Stimulated activated CD8-positive, alpha-beta memory T cell treated with anti-CD3 and anti-CD28 coated beads, Interleukin-12 subunit alpha, Interleukin-12 subunit beta, amount 100 ng/mL, for 4 hours (primary cell): Measurements from ENCODE around the gene TM4SF20.
"Not testable (repeated sequence)": the region's sequence is repeated elsewhere in the genome, so short reads cannot be mapped to it uniquely, and the experiment has no call there.

Experiments used
- DNase-seq: peaks from one replicate; pipeline ENCODE4 v3.0.0-alpha.2; 2020; ENCODE audit warnings: low read depth

TM4SF20 gene

GRCh38 chr2:227398684-227399670, 19.9 kb upstream of the TM4SF20 start:
- DNase-seq: no peak

- DNase-seq: no peak
These were observed 18.5 kb upstream of the TM4SF20 start for GRCh38 chr2:227397562-227397961.

DNA sequence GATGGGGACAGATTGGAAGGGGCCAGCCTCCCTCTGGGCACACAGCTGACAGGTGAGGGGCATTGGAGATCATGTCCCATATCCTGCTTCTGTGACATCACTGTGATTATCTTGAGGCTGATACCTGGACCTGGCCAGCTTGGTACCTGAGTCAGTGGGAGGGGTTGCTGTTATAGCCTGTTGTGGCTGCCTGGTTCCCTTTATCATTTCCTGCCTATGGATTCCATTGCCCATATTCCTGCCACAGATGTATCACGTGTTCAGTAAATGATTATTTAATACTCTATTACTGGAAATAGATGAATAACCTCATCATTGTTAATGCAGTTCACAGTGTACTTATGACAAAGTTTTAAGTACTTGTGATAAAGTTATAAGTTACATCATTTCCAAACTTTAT, 16.4 kb upstream of the TM4SF20 start:
- DNase-seq: no peak

GRCh38 chr2:227394401-227394800, 15.3 kb upstream of the TM4SF20 start:
- no peak for DNase-seq

- no peak for DNase-seq
These were observed 11.6 kb upstream of the TM4SF20 start for GRCh38 chr2:227390468-227391256.

DNA sequence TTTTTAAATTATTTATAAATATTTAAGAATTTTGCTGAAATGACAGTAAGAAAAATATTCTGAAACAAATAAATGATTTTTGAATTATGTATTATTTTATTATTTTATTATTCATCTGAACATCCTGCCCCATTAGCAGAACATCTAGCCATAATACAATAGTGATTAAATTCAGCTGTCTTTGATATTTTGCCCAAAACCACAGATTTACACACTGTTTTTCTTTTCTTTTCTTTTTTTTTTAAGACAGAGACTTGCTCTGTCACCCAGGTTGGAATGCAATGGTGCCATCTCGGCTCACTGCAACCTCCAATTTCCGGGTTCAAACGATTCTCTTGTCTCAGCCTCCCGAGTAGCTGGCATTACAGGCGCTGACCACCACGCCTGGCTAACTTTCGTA, 10.6 kb upstream of the TM4SF20 start:
- no peak for DNase-seq

- DNase-seq: no peak
These were observed 10.1 kb upstream of the TM4SF20 start for GRCh38 chr2:227389231-227389630.

- DNase-seq: no peak
These were observed 9.5 kb upstream of the TM4SF20 start for GRCh38 chr2:227388537-227389011.

GRCh38 chr2:227387583-227387982, 8.5 kb upstream of the TM4SF20 start, which contains the start of gene SCYGR1:
Gene SCYGR1, minus strand, starts transcription at chr2:227387949. Its CDS starts 0 bp downstream, at chr2:227387949.
- not testable (repeated sequence) for DNase-seq

DNA sequence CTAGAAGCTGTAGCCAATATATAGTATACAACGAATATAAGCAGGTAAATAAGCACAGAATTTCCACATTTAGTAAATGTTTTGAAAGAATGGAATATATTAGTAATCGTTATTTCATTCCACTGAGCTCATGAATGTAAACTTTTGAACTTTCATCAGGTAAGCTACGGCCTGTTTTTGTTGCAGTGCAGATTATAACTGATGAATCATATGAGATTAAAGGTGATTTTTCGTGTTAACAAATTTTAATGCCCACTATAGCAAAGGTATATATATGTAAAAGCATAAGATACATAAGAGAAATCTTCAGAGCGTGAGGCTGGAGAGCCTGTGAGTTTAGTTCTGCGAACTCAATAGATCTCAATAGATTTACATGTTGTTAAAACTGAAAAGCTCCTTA, 7.5 kb upstream of the TM4SF20 start:
- no peak for DNase-seq

GRCh38 chr2:227383686-227384085, 4.6 kb upstream of the TM4SF20 start:
- no peak for DNase-seq

- DNase-seq: not testable (repeated sequence)
These were observed 3.2 kb upstream of the TM4SF20 start for GRCh38 chr2:227382241-227382835.

DNA sequence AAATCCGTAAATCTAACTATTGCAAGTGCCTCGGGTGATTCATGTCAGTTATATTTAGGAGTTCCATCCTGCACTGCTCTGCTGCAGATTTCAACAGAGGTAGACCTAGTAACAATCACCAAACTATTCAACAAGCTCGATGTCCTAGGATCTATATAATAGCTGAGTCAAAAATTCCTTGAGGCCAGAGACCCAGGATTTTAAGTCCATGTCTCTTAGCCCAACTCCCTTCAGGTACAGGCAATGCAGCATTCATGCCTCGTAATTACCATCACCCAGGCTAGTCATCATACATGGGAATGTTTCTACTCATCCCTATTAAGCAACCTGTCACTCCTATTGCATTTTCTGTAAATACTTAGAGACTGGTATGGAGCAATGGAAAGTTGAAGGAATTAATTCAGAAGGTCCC, 729 bp downstream of the TM4SF20 start:
- DNase-seq: no peak

DNA sequence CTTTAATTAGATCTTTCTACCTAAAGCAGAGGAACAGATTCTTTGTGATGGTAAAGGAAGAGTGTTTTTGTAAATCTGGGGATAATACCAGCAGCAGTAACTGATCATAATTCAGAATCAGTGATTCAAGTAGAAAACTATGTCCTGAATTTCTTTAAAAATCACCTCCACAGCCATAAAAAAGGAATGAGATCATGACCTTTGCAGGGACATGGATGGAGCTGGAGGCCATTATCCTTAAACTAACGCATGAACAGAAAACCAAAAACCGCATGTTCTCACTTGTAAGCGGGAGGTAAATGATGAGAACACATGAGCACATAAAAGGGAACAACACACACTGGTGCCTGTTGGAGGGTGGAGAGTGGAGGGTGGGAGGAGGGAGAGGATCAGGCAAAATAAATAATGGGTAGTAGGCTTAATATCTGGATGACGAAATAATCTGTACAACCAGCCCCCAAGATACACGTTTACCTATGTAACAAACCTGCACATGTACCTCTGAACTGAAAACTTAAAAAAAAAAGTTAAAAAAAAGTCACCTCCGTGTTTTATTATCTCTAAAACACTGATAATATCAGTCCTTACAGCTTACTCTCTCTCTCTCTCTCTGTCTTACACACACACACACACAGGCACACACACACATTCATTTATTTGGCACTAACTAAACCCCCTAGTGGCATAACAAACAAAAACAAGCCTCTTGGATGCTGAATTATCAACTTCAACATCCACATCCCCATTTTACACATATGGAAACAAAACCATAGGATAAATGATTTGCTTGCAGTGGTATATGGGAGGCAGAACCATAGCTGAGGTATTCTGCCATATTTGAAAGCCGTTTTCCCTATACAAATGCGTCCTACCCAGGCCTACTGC, 1.4 kb downstream of the TM4SF20 start:
- DNase-seq: no peak

- no peak for DNase-seq
These were observed 2.3 kb downstream of the TM4SF20 start for GRCh38 chr2:227376656-227377396.

- no peak for DNase-seq
These were observed 4.9 kb downstream of the TM4SF20 start for GRCh38 chr2:227374158-227374557.

DNA sequence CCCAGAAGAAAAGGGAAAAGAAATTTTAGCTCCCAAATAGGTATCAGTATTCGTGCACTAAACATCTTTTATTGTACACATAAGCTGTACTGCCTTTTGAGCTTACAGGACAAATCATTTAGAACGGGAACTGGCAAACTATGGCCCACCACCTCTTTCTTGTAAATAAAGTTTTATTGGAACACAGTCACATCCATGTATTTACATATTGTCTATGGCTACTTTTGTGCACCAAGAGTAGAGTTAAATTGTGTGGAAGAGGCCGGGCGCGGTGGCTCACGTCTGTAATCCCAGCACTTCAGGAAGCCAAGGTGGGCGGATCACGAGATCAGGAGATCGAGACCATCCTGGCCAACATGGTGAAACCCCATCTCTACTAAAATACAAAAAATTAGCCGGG, 5.7 kb downstream of the TM4SF20 start:
- no peak for DNase-seq

DNA sequence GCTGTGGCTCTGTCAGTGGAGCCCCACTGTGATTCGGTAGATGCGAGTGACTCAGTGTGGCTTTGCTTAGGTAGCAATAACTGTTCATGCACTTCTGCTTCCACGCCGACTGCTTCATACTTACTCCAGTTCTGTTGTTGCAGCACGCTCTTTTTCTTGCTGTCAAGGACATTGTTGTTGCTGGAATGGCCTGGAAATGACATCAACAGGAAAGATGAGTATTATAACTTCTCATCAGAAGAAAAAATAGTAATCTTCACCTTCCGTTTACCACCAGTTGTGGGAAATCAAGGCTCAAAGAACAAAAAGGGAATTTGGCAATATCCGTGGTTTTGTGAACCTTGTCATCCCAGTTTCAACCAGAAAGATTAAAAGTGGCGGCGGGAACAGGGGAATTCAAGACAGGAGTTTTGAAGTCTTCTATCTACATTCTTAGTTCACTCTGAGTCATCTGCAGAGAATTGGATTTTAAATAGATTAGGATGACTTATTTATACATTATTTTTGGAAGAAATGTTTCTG, 8.3 kb downstream of the TM4SF20 start:
- DNase-seq: no peak

DNA sequence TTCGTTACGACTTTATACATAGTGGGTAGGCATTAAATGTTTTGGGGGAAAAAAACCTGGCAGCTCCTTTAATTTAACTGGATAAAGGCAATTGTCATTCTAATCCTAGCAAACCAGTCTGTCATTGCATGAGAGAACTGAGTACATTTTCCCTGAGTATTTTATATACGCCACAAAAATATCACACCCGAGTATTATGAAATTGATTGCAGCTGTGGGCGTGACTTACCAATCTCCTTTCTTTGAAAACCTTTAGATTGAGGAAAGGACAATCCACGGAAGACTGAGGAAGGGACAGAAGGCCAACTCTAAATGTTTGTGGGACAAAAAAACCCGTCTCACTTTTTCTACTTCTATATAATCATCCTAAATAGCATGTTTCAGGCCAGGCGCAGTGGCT, 9.0 kb downstream of the TM4SF20 start:
- no peak for DNase-seq

GRCh38 chr2:227368574-227368973, 10.5 kb downstream of the TM4SF20 start:
- DNase-seq: no peak
